Body of pancreas (tissue), 4 donors: ENCODE measurements around the gene CCNL1. TPM values are rescaled to one million over a fixed set of nuclear protein-coding genes. Genes with fewer than 3 reads are reported as not detected.
"Not testable (repeated sequence)": the region's sequence is repeated elsewhere in the genome, so short reads cannot be mapped to it uniquely, and the experiment has no call there.

Experiments
- ATAC-seq: fragments of 150-250 bp; one replicate; pipeline ENCODE4 v1.9.1; 2016
- DNase-seq, 4 donors: peaks; one replicate each; pipeline ENCODE4 v3.0.0-alpha.2; 2019
- H3K27ac ChIP-seq, 4 donors: fragments of 200-600 bp; sonication (generic); 1 replicate in 3 of 4; 2 replicates in 1 of 4; pipeline versions ENCODE4 v1.5.1 to v1.6.1; 2016 to 2019; ENCODE audit warnings: mild to moderate bottlenecking in 1 of 4, mixed read lengths in 1 of 4, moderate library complexity in 1 of 4
- H3K27me3 ChIP-seq, 2 donors: fragments of 200-600 bp; sonication (generic); one replicate each; pipeline ENCODE4 v1.6.0; 2016; ENCODE audit warnings: mild to moderate bottlenecking in 1 of 2
- H3K36me3 ChIP-seq, 2 donors: fragments of 200-600 bp; sonication (generic); replicated peaks in 1 of 2; 2 replicates each; pipeline ENCODE4 v1.5.1; 2016; ENCODE audit warnings: low read depth in 2 of 2; ENCODE audit not compliant: insufficient read depth in 1 of 2
- H3K4me1 ChIP-seq: fragments of 200-600 bp; sonication (generic); one replicate; pipeline ENCODE4 v1.6.0; 2016
- H3K4me3 ChIP-seq, 2 donors: fragments of 200-600 bp; sonication (generic); 1 replicate in 1 of 2; 2 replicates in 1 of 2; pipeline ENCODE4 v1.5.1; 2016 to 2019
- H3K9me3 ChIP-seq, 3 donors: fragments of 200-600 bp; sonication (generic); 1 replicate in 2 of 3; 2 replicates in 1 of 3; pipeline ENCODE4 v1.5.1; 2016
- CTCF ChIP-seq, 7 experiments: fragments of 450-650 bp in 4 of 7; fragments of 200-600 bp in 3 of 7; sonication (generic) in 3 of 7; IDR thresholded peaks; one replicate each; pipeline ENCODE4 v1.5.1; 2016 to 2019; ENCODE audit warnings: antibody characterized with exemption in 7 of 7
- POLR2A ChIP-seq, 3 donors: fragments of 450-650 bp; IDR thresholded peaks; one replicate each; pipeline ENCODE4 v1.6.1; 2016; ENCODE audit warnings: antibody characterized with exemption in 3 of 3, mild to moderate bottlenecking in 2 of 3
- WGBS, 2 donors: methylation state at CpG; one replicate each; pipeline ENCODE4 v1.1.5; 2017; 5-methylcytosine and 5-hydroxymethylcytosine counted together
- intact Hi-C: fragments of 100-400 bp; cut with DNase I; formaldehyde crosslinking; loops from one replicate; pipeline ENCODE4 v1.15.1; 2023
- total RNA-seq, 2 donors: library from RNA; depleted of rRNA; stranded (reverse); fragments of >200 nt; gene quantifications; one replicate each; pipeline ENCODE4 v1.1.0, GENCODE V29; 2016

CCNL1 gene
- total RNA-seq, 2 donors from 2014 or later, result 194 to 196 TPM

GRCh38 chr3:157199841-157200240 lies 39.9 kb upstream of the CCNL1 start:
- Histone ChIP-seq H3K27me3 (no peaks in the 10 kb centered on the region), H3K36me3 (no peaks in the 10 kb centered on the region), H3K4me1 (peaks cover 7% of the 10 kb centered on the region), H3K4me3 (no peak overlapping the region), H3K9me3 (no peaks in the 10 kb centered on the region), H3K27ac (no peak overlapping the region)
- intact Hi-C loops, result loop anchor here (10.0 kb wide), 1 partner anchor 295 kb away; no protein-coding TSS in a partner anchor
- no peak for TF ChIP-seq POLR2A (IDR thresholded peaks at IDR 0.05)
- WGBS, 2 donors, result 64 to 73% methylated on average over 3 of the region's 3 CpGs
- DNase-seq (no peak), ATAC-seq (no peak)

- ATAC-seq (no peak), DNase-seq (no peak)
- H3K27me3 ChIP-seq, result no peaks in the 10 kb centered on the region
- no peaks in the 10 kb centered on the region for H3K4me1 ChIP-seq
- H3K27ac ChIP-seq, result no peak overlapping the region
- H3K4me3 ChIP-seq, result no peak overlapping the region
- no peaks in the 10 kb centered on the region for H3K36me3 ChIP-seq
- H3K9me3 ChIP-seq, result no peaks in the 10 kb centered on the region
- TF ChIP-seq CTCF (IDR thresholded peaks at IDR 0.05), result no peak
- no peak for TF ChIP-seq POLR2A (IDR thresholded peaks at IDR 0.05)
- intact Hi-C loops, result no loop called here
Observed at GRCh38 chr3:157195965-157196364, 36.0 kb upstream of the CCNL1 start.

GRCh38 chr3:157191149-157191548 lies 31.2 kb upstream of the CCNL1 start:
- H3K4me1 ChIP-seq, intact Hi-C loops, ATAC-seq, DNase-seq, H3K9me3 ChIP-seq, H3K4me3 ChIP-seq, H3K27ac ChIP-seq, H3K27me3 ChIP-seq, H3K36me3 ChIP-seq: not testable (repeated sequence)
- 90 to 100% methylated on average over 5 of the region's 5 CpGs for WGBS, 2 donors

GRCh38 chr3:157190380-157190872 lies 30.5 kb upstream of the CCNL1 start:
- H3K4me1 ChIP-seq, result no peaks in the 10 kb centered on the region
- TF ChIP-seq POLR2A (IDR thresholded peaks at IDR 0.05) (no peak), CTCF (IDR thresholded peaks at IDR 0.05) (no peak)
- H3K9me3 ChIP-seq, result no peaks in the 10 kb centered on the region
- no peak for DNase-seq
- no peaks in the 10 kb centered on the region for H3K27me3 ChIP-seq
- H3K36me3 ChIP-seq, result no peaks in the 10 kb centered on the region
- H3K27ac ChIP-seq, result no peak overlapping the region
- H3K4me3 ChIP-seq, result no peak overlapping the region
- WGBS, 2 donors, result 48 to 65% methylated on average over 2 of the region's 2 CpGs
- ATAC-seq, result no peak
- intact Hi-C loops, result no loop called here

GRCh38 chr3:157188391-157188790 lies 28.4 kb upstream of the CCNL1 start:
- no peak overlapping the region for H3K27ac ChIP-seq
- no peak overlapping the region for H3K4me3 ChIP-seq
- no peaks in the 10 kb centered on the region for H3K27me3 ChIP-seq
- H3K9me3 ChIP-seq, result no peaks in the 10 kb centered on the region
- no peak for DNase-seq
- no peaks in the 10 kb centered on the region for H3K4me1 ChIP-seq
- no peak for TF ChIP-seq CTCF (IDR thresholded peaks at IDR 0.05)
- TF ChIP-seq POLR2A (IDR thresholded peaks at IDR 0.05), result no peak
- intact Hi-C loops, result no loop called here
- H3K36me3 ChIP-seq, result no peaks in the 10 kb centered on the region
- no peak for ATAC-seq

- Histone ChIP-seq H3K27me3 (no peaks in the 10 kb centered on the region), H3K36me3 (no peaks in the 10 kb centered on the region), H3K27ac (no peak overlapping the region), H3K9me3 (no peaks in the 10 kb centered on the region), H3K4me3 (no peak overlapping the region), H3K4me1 (peaks cover 14% of the 10 kb centered on the region)
- intact Hi-C loops, result no loop called here
- 93 to 97% methylated on average over 3 of the region's 3 CpGs for WGBS, 2 donors
- no peak for ATAC-seq
- no peak for TF ChIP-seq POLR2A (IDR thresholded peaks at IDR 0.05)
- no peak for TF ChIP-seq CTCF (IDR thresholded peaks at IDR 0.05)
- DNase-seq, result no peak
Observed at GRCh38 chr3:157182879-157183278, 22.9 kb upstream of the CCNL1 start.
